RWPE2 (cell line): Measurements from ENCODE around the gene WDR47.
"Not testable (repeated sequence)": the region's sequence is repeated elsewhere in the genome, so short reads cannot be mapped to it uniquely, and the experiment has no call there.

Experiments
- ATAC-seq: fragments of 200-7000 bp; cut with Tn5 transposase; 3 replicates; pipeline ENCODE4 v1.9.1; 2021; ENCODE audit warnings: low read depth
- DNase-seq: peaks from one replicate; pipeline ENCODE4 v3.0.0-alpha.2; 2020; ENCODE audit warnings: low spot score
- H3K27ac ChIP-seq: fragments of 450-650 bp; 2 replicates; pipeline ENCODE4 v1.5.1; 2017; ENCODE audit warnings: mild to moderate bottlenecking; ENCODE audit not compliant: poor library complexity, severe bottlenecking
- H3K27me3 ChIP-seq: fragments of 250-450 bp; sonication (Bioruptor Pico); 2 replicates; pipeline ENCODE4 v1.5.1; 2021; ENCODE audit warnings: mild to moderate bottlenecking, moderate library complexity; ENCODE audit not compliant: insufficient read depth, poor library complexity, severe bottlenecking
- H3K36me3 ChIP-seq: fragments of 250-450 bp; sonication (Bioruptor Pico); 2 replicates; pipeline ENCODE4 v1.5.1; 2020; ENCODE audit warnings: low read depth, mild to moderate bottlenecking, moderate library complexity
- H3K4me1 ChIP-seq: fragments of 250-450 bp; sonication (Bioruptor Pico); 2 replicates; pipeline ENCODE4 v1.5.1; 2021; ENCODE audit warnings: mild to moderate bottlenecking, moderate library complexity; ENCODE audit not compliant: insufficient read depth, poor library complexity, severe bottlenecking
- H3K4me3 ChIP-seq: fragments of 250-450 bp; sonication (Bioruptor Pico); 2 replicates; pipeline ENCODE4 v1.5.1; 2021; ENCODE audit warnings: mild to moderate bottlenecking, moderate library complexity; ENCODE audit not compliant: severe bottlenecking
- H3K9me3 ChIP-seq: fragments of 250-450 bp; sonication (Bioruptor Pico); 2 replicates; pipeline ENCODE4 v1.5.1; 2021; ENCODE audit warnings: mild to moderate bottlenecking, moderate library complexity; ENCODE audit not compliant: severe bottlenecking
- TF ChIP-seq, protein P1 (sequence below): fragments of 450-650 bp; IDR thresholded peaks from one replicate; pipeline ENCODE4 v1.5.1; 2017; ENCODE audit warnings: mild to moderate bottlenecking, moderate library complexity; ENCODE audit not compliant: poor library complexity, severe bottlenecking

The WDR47 gene

DNA sequence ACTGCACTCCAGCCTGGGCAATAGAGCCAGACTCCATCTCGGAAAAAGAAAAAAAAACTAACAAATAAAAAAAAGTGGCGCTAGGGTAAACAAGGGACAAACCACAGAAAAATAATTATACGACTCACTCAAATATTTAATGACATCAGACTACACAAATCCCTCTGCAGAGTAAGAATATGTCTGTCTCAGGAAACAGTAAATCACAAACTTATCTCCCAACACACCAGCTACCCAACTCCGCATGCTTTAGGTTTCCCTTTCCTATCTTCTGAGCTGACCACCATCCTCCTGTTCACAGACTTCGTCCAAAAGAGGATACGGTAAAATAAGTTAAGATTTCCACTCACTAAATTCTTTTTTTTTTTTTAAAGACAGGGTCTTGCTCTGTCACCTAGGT, 16.2 kb downstream of the WDR47 start:
- no peaks in the 10 kb centered on the region for H3K9me3 ChIP-seq
- H3K4me3 ChIP-seq, result no peak overlapping the region
- peaks cover 16% of the 10 kb centered on the region for H3K36me3 ChIP-seq
- ATAC-seq, result no peak
- peaks cover 12% of the 10 kb centered on the region for H3K4me1 ChIP-seq
- no peak overlapping the region for H3K27ac ChIP-seq
- TF ChIP-seq, protein P1, sequence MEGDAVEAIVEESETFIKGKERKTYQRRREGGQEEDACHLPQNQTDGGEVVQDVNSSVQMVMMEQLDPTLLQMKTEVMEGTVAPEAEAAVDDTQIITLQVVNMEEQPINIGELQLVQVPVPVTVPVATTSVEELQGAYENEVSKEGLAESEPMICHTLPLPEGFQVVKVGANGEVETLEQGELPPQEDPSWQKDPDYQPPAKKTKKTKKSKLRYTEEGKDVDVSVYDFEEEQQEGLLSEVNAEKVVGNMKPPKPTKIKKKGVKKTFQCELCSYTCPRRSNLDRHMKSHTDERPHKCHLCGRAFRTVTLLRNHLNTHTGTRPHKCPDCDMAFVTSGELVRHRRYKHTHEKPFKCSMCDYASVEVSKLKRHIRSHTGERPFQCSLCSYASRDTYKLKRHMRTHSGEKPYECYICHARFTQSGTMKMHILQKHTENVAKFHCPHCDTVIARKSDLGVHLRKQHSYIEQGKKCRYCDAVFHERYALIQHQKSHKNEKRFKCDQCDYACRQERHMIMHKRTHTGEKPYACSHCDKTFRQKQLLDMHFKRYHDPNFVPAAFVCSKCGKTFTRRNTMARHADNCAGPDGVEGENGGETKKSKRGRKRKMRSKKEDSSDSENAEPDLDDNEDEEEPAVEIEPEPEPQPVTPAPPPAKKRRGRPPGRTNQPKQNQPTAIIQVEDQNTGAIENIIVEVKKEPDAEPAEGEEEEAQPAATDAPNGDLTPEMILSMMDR, result no peak
- DNase-seq, result no peak
- no peaks in the 10 kb centered on the region for H3K27me3 ChIP-seq

DNA sequence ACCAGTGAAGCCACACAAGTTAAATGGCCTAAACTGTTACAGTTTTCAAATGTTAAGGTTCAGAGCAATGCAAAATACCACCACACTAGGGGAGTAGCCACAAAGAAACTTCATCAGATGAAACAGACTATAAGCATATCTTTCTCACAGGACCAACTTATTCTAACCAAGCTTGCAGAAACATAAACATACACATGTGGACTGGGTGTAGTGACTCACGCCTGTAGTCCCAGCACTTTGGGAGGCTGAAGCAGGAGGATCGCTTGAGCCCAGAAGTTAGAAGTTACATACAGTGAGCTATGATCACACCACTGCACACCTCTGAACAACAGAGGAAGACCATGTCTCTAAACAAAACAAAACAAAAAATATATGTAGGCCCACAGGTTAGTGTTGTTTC, 17.3 kb downstream of the WDR47 start:
- H3K27ac ChIP-seq, result no peak overlapping the region
- ATAC-seq, result no peak
- H3K36me3 ChIP-seq, result peaks cover 16% of the 10 kb centered on the region
- H3K4me1 ChIP-seq, result peaks cover 12% of the 10 kb centered on the region
- H3K4me3 ChIP-seq, result no peak overlapping the region
- no peaks in the 10 kb centered on the region for H3K9me3 ChIP-seq
- no peaks in the 10 kb centered on the region for H3K27me3 ChIP-seq
- TF ChIP-seq, protein P1, result no peak
- DNase-seq, result no peak

DNA sequence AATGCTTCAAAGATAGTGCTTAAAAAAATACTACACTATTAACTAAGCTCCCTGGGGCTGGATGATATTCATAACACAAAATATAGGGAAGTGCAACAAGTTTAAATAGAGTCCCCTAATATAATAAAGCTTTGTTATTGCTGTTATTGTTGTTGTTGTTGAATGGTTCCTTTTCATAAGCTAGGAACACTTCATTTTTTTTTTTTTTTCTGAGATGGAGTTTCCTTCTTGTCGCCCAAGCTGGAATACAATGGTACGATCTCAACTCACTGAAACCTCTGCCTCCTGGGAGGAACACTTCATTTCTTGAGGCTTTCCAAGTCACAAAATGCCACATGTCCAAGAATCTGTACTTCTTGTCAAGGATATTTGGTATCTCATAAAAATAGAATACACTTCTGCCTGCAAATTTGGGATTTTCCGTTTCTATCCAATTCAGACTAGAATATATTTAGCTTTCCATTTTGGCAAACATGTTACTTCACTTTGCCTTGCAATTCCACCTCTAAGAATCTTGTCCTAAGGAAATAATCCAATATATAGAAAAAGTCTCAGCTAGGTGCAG, 21.1 kb downstream of the WDR47 start:
- H3K27me3 ChIP-seq, result no peaks in the 10 kb centered on the region
- H3K9me3 ChIP-seq, result no peaks in the 10 kb centered on the region
- TF ChIP-seq, protein P1, result no peak
- no peaks in the 10 kb centered on the region for H3K4me1 ChIP-seq
- DNase-seq, result no peak
- no peak overlapping the region for H3K27ac ChIP-seq
- peaks cover 24% of the 10 kb centered on the region for H3K36me3 ChIP-seq
- no peak overlapping the region for H3K4me3 ChIP-seq
- ATAC-seq, result no peak

DNA sequence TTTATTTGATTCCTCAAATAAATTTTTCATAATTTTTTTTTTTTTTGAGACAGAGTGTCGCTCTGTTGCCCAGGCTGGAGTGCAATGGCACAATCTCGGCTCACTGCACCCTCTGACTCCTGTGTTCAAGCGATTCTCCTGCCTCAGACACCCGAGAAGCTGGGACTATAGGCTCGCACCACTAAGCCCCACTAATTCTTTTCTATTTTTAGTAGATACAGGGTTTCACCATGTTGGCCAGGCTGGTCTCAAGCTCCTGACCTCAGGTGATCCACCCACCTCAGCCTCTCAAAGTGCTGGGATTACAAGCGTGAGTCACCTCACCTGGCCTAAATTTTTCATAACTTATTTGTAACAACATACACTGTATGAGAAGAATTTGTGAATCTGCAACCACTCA, 24.2 kb downstream of the WDR47 start:
- not testable (repeated sequence) for H3K4me1 ChIP-seq, DNase-seq, H3K27ac ChIP-seq, H3K9me3 ChIP-seq, H3K4me3 ChIP-seq, ATAC-seq, H3K27me3 ChIP-seq
- peaks cover 29% of the 10 kb centered on the region for H3K36me3 ChIP-seq

DNA sequence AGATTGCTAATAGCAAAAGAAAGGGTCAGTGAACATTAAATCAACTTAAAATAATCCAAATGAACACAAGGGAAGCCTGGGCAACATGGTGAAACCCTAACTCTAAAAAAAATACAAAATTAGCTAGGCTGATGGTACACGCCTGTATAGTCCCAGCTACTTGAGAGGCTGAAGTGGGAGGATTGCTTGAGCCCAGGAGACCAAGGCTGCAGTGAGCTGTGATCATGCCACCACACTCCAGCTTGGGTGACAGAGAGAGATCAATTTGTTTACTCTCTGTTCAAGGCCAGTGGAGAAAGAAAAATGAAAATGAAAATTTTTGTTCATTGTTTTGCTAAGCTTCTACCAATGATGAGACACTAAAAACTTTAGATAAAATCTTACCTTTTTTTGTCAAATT, 24.8 kb downstream of the WDR47 start:
- no peak for ATAC-seq
- no peaks in the 10 kb centered on the region for H3K9me3 ChIP-seq
- no peak for DNase-seq
- no peak overlapping the region for H3K27ac ChIP-seq
- TF ChIP-seq, protein P1, result no peak
- no peaks in the 10 kb centered on the region for H3K27me3 ChIP-seq
- peaks cover 26% of the 10 kb centered on the region for H3K36me3 ChIP-seq
- no peak overlapping the region for H3K4me3 ChIP-seq
- no peaks in the 10 kb centered on the region for H3K4me1 ChIP-seq
